C4-2B (cell line): Measurements from ENCODE around the gene PLEKHG4.
A peak's percentile ranks its signal among the peaks of the same experiment; 100 is the strongest.

Experiments used
- CTCF ChIP-seq: fragments of 450-650 bp; conservative IDR thresholded peaks from 2 replicates; pipeline ENCODE4 v1.5.1; 2017; ENCODE audit warnings: mild to moderate bottlenecking
- ZFX ChIP-seq: fragments of 450-650 bp; IDR thresholded peaks from 2 replicates; pipeline ENCODE4 v1.6.1; 2017

- no peak for TF ChIP-seq CTCF
- TF ChIP-seq ZFX: peak; percentile 82; the same call in 1 of the 2 replicates
Observed at GRCh38 chr16:67241008-67241900, 38.1 kb upstream of the PLEKHG4 start.
